ENCODE data around the gene TTLL9.
A peak's percentile ranks its signal among the peaks of the same experiment; 100 is the strongest.

Gene TTLL9

DNA sequence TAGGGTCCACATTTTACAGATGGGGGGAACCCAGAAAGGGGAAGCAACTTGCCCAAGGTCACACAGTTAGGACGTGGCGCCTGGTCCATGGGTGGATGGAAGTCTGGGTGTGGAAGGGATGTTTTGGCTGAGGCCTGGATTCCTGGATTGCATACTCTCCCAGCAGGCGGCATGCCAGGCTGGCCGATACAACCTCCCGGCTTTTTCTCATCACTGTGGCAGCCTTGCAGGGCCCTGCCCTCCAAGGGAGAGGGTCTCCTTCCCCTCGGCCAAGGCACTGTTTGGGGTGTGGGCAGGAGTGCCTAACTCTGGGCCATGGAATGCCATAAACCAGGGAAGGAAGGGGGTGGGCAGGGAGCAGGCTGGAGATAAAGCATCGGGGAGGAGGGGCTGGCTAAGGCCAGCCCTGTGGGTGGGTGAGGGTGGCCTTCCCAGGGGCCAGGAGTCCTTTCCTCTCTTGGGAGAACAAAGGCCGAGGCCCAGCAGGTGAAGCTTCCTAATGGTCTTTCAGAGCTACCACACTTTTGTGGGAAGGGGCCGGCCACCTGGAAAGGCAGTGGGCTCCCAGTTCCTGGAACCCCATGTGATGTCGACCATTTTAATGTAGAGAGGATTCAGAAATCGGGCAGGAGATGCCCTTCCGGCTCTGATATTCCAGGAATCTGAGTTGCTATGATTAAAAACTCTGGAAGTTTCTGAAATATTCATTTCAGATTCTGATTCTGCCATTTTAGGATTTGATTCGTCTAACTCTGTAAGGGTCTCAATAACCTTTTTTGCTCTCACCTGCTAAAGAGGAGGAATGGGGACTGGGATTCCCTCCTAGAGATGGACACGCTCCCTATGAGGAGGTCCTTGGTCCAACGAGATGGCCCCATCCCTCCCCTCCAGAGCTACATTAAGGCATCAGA is 29.3 kb upstream of the TTLL9 start:
- no peaks in the 10 kb centered on the region for H3K9me3 Mint-ChIP-seq
- no peaks in the 10 kb centered on the region for H3K36me3 Mint-ChIP-seq (ENCODE audit: low read depth)
- H3K4me1 Mint-ChIP-seq: peaks cover 34% of the 10 kb centered on the region
- H3K27ac Mint-ChIP-seq: peak overlapping the region; percentile 97 to 99 (median 97)
- no peak overlapping the region for H3K4me3 Mint-ChIP-seq
- no peak for TF ChIP-seq CTCF (IDR thresholded peaks at IDR 0.05; ENCODE audit: unreplicated experiment in 3 of 3)
- H3K27me3 Mint-ChIP-seq (ENCODE audit: low read depth): peaks cover 3% of the 10 kb centered on the region

- Mint-ChIP-seq H3K27me3 (ENCODE audit: low read depth) (peaks cover 3% of the 10 kb centered on the region), H3K4me3 (peak overlapping the region in 2 of 3 experiments; percentile 67 to 68), H3K9me3 (no peaks in the 10 kb centered on the region), H3K4me1 (peaks cover 31% of the 10 kb centered on the region), H3K36me3 (ENCODE audit: low read depth) (no peaks in the 10 kb centered on the region), H3K27ac (peak overlapping the region; percentile 97 to 99 (median 97))
- no peak for TF ChIP-seq CTCF (IDR thresholded peaks at IDR 0.05; ENCODE audit: unreplicated experiment in 3 of 3)
Observed at GRCh38 chr20:31841928-31842327, 28.5 kb upstream of the TTLL9 start.

- peaks cover 4% of the 10 kb centered on the region for H3K27me3 Mint-ChIP-seq (ENCODE audit: low read depth)
- H3K36me3 Mint-ChIP-seq (ENCODE audit: low read depth): no peaks in the 10 kb centered on the region
- peak overlapping the region; percentile 97 to 99 (median 97) for H3K27ac Mint-ChIP-seq
- no peak for TF ChIP-seq CTCF (IDR thresholded peaks at IDR 0.05; ENCODE audit: unreplicated experiment in 3 of 3)
- H3K9me3 Mint-ChIP-seq: no peaks in the 10 kb centered on the region
- peaks cover 31% of the 10 kb centered on the region for H3K4me1 Mint-ChIP-seq
- peak overlapping the region; percentile 67 to 77 (median 68) for H3K4me3 Mint-ChIP-seq
Observed at GRCh38 chr20:31842471-31843157, 27.8 kb upstream of the TTLL9 start.

- H3K36me3 Mint-ChIP-seq (ENCODE audit: low read depth): no peaks in the 10 kb centered on the region
- H3K9me3 Mint-ChIP-seq: no peaks in the 10 kb centered on the region
- peak overlapping the region; percentile 77 to 82 (median 81) for H3K4me3 Mint-ChIP-seq
- peaks cover 31% of the 10 kb centered on the region for H3K4me1 Mint-ChIP-seq
- H3K27me3 Mint-ChIP-seq (ENCODE audit: low read depth): peaks cover 6% of the 10 kb centered on the region
- TF ChIP-seq CTCF (IDR thresholded peaks at IDR 0.05; ENCODE audit: unreplicated experiment in 3 of 3): no peak
- H3K27ac Mint-ChIP-seq: peak overlapping the region; percentile 97 to 99 (median 97)
Observed at GRCh38 chr20:31843288-31843687, 27.1 kb upstream of the TTLL9 start.

DNA sequence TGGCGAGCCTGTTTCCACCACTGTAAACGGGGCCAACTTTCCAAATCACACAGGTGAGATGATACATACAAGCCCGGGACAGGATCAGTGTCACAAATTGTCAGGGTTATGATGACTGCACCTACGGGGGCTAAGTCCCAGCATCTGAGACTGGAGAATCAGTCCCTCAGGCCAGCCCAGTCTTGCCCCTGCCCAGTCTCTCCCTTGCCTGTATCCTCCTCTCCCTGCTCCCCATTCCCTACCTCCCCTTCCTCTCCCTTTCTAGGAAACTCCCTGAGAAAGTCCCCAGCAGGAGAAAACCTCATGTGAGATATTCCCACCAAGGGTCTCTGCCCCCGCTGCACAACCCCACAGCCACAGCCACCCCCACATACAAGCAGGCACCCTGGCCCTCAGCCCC is 26.6 kb upstream of the TTLL9 start:
- H3K27ac Mint-ChIP-seq: peak overlapping the region; percentile 97 to 99 (median 97)
- H3K27me3 Mint-ChIP-seq (ENCODE audit: low read depth): peaks cover 8% of the 10 kb centered on the region
- no peak for TF ChIP-seq CTCF (IDR thresholded peaks at IDR 0.05; ENCODE audit: unreplicated experiment in 3 of 3)

More for the DNA sequence above, 26.6 kb upstream of the TTLL9 start:
- H3K4me3 Mint-ChIP-seq: peak overlapping the region; percentile 77 to 82 (median 81)
- no peaks in the 10 kb centered on the region for H3K36me3 Mint-ChIP-seq (ENCODE audit: low read depth)
- no peaks in the 10 kb centered on the region for H3K9me3 Mint-ChIP-seq
- H3K4me1 Mint-ChIP-seq: peaks cover 31% of the 10 kb centered on the region
